CD4-positive, alpha-beta T cell (primary cell): ENCODE results near the gene PRDX6. TPM values are rescaled to one million over a fixed set of nuclear protein-coding genes. Genes with fewer than 3 reads are reported as not detected.
A peak's percentile ranks its signal among the peaks of the same experiment; 100 is the strongest.

Source experiments
- ATAC-seq: fragments of 200-7000 bp; cut with Tn5 transposase; one replicate; pipeline ENCODE4 v1.10.0; 2022; ENCODE audit warnings: mild to moderate bottlenecking; ENCODE audit not compliant: poor library complexity
- CTCF ChIA-PET: fragments of 350-600 bp; sonication (Branson Sonifier 250); formaldehyde crosslinking; loops from one replicate; lab custom pipeline; 2021; ENCODE audit warnings: antibody characterized with exemption, inconsistent platforms; lab: Charles Lee
- POLR2A ChIA-PET: fragments of 350-600 bp; sonication (Branson Sonifier 250); formaldehyde crosslinking; loops from one replicate; lab custom pipeline; 2021; ENCODE audit warnings: antibody characterized with exemption, inconsistent platforms; lab: Charles Lee
- DNase-seq, 14 experiments: peaks; one replicate each; pipeline ENCODE4 v3.0.0-alpha.2; 2013 to 2020; ENCODE audit warnings: mixed read lengths in 2 of 14
- H3K27ac ChIP-seq, 2 donors: one replicate each; pipeline versions ENCODE4 v1.5.1 to v1.7.0; 2013; ENCODE audit warnings: low read length in 2 of 2, low read depth in 1 of 2, mild to moderate bottlenecking in 1 of 2
- H3K27me3 ChIP-seq, 2 experiments: 1 replicate in 1 of 2; 2 replicates in 1 of 2; pipeline versions ENCODE4 v1.6.1 to v1.7.0; 2013; ENCODE audit warnings: low read length in 2 of 2, control low read depth in 1 of 2, mild to moderate bottlenecking in 1 of 2, moderate library complexity in 1 of 2; ENCODE audit not compliant: insufficient read depth in 2 of 2, control insufficient read depth in 1 of 2
- H3K36me3 ChIP-seq: one replicate; pipeline ENCODE4 v1.6.1; 2013; ENCODE audit warnings: low read length, control low read depth; ENCODE audit not compliant: insufficient read depth
- H3K4me1 ChIP-seq: one replicate; pipeline ENCODE4 v1.6.1; 2013; ENCODE audit warnings: low read length, control low read depth; ENCODE audit not compliant: insufficient read depth
- H3K4me3 ChIP-seq: one replicate; pipeline ENCODE4 v1.5.1; 2013; ENCODE audit warnings: mild to moderate bottlenecking, low read length, moderate library complexity
- H3K9me3 ChIP-seq, 2 experiments: 1 replicate in 1 of 2; 2 replicates in 1 of 2; pipeline versions ENCODE4 v1.6.1 to v1.7.0; 2013; ENCODE audit warnings: low read length in 2 of 2, mild to moderate bottlenecking in 2 of 2, control low read depth in 1 of 2, moderate library complexity in 1 of 2; ENCODE audit not compliant: control insufficient read depth in 1 of 2, insufficient read depth in 1 of 2
- H3K27ac Mint-ChIP-seq: one replicate; pipeline ENCODE4 v1.8.0; 2020; ENCODE audit warnings: mixed read lengths
- H3K27me3 Mint-ChIP-seq: one replicate; pipeline ENCODE4 v1.8.0; 2021; ENCODE audit warnings: mixed read lengths
- H3K36me3 Mint-ChIP-seq: one replicate; pipeline ENCODE4 v1.8.0; 2021; ENCODE audit warnings: low read depth, mixed read lengths
- H3K4me1 Mint-ChIP-seq: one replicate; pipeline ENCODE4 v1.8.0; 2021; ENCODE audit warnings: low read depth, mixed read lengths
- H3K4me3 Mint-ChIP-seq: one replicate; pipeline ENCODE4 v1.8.0; 2020; ENCODE audit warnings: mild to moderate bottlenecking, mixed read lengths
- H3K9me3 Mint-ChIP-seq: one replicate; pipeline ENCODE4 v1.8.0; 2020; ENCODE audit warnings: mixed read lengths
- intact Hi-C, 2 experiments: fragments of 100-400 bp; cut with DNase I in 1 of 2; cut with micrococcal nuclease in 1 of 2; formaldehyde crosslinking; loops; one replicate each; pipeline versions ENCODE4 v1.15.1 to v1.9.0; 2023 to 2025; cut with DNase I, micrococcal nuclease
- total RNA-seq, 174 experiments: library from RNA in 2 of 174; stranded (reverse) in 2 of 174; gene quantifications; one replicate each; pipeline ENCODE4 v1.2.3 and lab custom pipeline; 2021 to 2026
- TF ChIP-seq, protein P1 (sequence below): fragments of 200-600 bp; IDR thresholded peaks from one replicate; pipeline ENCODE4 v1.8.0; 2022; ENCODE audit warnings: antibody characterized with exemption, mild to moderate bottlenecking

The PRDX6 gene
- total RNA-seq, 2 experiments from 2014 or later, result 101 to 102 TPM

DNA sequence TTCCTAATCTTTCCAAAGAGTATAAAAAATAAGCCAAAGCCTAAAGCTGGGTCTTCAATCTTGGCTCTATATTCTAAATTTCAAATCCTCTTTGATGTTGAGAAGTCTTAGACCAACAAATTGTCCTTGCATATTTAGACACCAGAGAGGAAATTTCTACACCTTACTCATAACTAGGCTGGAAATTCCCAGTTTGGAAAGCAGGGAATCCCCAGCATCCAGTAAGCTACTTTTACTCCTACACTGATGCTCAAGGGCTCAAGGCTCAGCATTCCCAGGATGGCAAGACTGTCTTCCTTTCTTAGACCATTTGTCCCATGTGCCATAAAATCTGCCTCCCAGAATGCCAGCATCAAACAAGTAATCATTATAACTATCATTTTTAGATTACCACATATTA lies 28.3 kb downstream of the PRDX6 start:
- Mint-ChIP-seq H3K4me1 (no peaks in the 10 kb centered on the region), H3K27ac (no peak overlapping the region), H3K4me3 (no peak overlapping the region), H3K27me3 (no peaks in the 10 kb centered on the region), H3K9me3 (no peaks in the 10 kb centered on the region), H3K36me3 (no peaks in the 10 kb centered on the region)
- DNase-seq, result no peak
- intact Hi-C loops, result no loop called here
- no peaks in the 10 kb centered on the region for H3K27me3 ChIP-seq
- no peaks in the 10 kb centered on the region for H3K4me1 ChIP-seq
- TF ChIP-seq, protein P1, sequence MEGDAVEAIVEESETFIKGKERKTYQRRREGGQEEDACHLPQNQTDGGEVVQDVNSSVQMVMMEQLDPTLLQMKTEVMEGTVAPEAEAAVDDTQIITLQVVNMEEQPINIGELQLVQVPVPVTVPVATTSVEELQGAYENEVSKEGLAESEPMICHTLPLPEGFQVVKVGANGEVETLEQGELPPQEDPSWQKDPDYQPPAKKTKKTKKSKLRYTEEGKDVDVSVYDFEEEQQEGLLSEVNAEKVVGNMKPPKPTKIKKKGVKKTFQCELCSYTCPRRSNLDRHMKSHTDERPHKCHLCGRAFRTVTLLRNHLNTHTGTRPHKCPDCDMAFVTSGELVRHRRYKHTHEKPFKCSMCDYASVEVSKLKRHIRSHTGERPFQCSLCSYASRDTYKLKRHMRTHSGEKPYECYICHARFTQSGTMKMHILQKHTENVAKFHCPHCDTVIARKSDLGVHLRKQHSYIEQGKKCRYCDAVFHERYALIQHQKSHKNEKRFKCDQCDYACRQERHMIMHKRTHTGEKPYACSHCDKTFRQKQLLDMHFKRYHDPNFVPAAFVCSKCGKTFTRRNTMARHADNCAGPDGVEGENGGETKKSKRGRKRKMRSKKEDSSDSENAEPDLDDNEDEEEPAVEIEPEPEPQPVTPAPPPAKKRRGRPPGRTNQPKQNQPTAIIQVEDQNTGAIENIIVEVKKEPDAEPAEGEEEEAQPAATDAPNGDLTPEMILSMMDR, result no peak
- no peak overlapping the region for H3K4me3 ChIP-seq
- H3K27ac ChIP-seq, result no peak overlapping the region
- ATAC-seq, result no peak
- CTCF ChIA-PET, result no interaction called here
- POLR2A ChIA-PET, result no interaction called here
- no peaks in the 10 kb centered on the region for H3K9me3 ChIP-seq
- no peaks in the 10 kb centered on the region for H3K36me3 ChIP-seq

DNA sequence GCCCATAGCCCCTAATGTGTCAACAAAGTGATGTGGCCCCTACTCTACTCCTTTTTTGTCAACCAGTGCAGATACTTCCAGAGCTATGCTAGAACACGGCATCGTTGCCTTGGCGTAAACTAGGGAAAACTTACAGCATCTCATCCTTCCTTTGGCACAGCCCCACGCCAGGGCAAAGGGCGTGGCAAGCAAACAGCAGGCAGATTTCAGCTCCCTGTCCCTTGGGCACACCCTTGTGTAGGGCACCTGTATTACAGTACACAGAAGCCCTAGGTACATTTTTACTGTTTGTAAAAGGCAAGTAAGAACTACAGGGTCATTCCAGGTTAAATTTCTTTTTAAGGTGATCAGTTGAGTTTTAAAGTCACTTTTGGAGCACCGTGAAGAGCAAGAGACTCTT lies 29.3 kb downstream of the PRDX6 start:
- no peak overlapping the region for H3K4me3 ChIP-seq
- no peaks in the 10 kb centered on the region for H3K9me3 ChIP-seq
- H3K36me3 ChIP-seq, result no peaks in the 10 kb centered on the region
- H3K27me3 Mint-ChIP-seq, result no peaks in the 10 kb centered on the region
- H3K27me3 ChIP-seq, result no peaks in the 10 kb centered on the region
- H3K4me1 Mint-ChIP-seq, result no peaks in the 10 kb centered on the region
- no peak overlapping the region for H3K27ac Mint-ChIP-seq
- ATAC-seq (no peak), DNase-seq (peak in 2 of 14 experiments; percentile 7 to 13)
- no peak overlapping the region for H3K27ac ChIP-seq
- intact Hi-C loops, result no loop called here
- no peak overlapping the region for H3K4me3 Mint-ChIP-seq
- no peaks in the 10 kb centered on the region for H3K36me3 Mint-ChIP-seq
- no peaks in the 10 kb centered on the region for H3K9me3 Mint-ChIP-seq
- CTCF ChIA-PET, result no interaction called here
- POLR2A ChIA-PET, result no interaction called here
- no peaks in the 10 kb centered on the region for H3K4me1 ChIP-seq
- TF ChIP-seq, protein P1, result no peak

DNA sequence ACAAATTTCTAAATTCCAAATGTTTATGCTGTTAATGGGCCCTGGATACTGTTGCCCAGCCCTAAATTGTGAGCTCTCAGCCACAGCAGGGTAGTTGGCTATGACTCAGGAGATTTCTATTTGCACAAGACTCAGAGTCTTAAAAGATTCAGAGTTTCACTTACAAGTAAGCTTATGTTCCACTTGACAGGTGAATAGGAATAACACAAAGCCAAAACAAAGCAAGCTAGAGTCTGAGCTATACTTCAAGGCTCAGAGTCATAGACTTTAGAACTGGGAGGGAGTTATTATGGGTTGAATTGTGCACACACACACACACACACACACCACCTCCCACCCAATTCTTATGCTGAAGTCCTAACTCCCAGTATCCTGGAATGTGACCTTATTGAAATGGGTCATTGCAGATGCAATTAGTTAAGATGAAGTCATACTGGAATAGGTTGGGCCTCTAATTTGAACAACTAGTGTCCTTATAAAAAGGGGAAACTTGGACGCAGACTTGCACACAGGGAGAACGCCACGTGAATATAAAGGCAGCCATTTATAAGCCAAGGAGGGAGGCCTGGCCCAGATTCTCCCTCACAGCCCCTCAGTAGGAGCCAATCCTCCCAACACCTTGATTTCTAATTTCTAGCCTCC lies 30.2 kb downstream of the PRDX6 start:
- Histone ChIP-seq H3K4me1 (no peaks in the 10 kb centered on the region), H3K9me3 (no peaks in the 10 kb centered on the region), H3K27me3 (no peaks in the 10 kb centered on the region), H3K4me3 (no peak overlapping the region), H3K36me3 (no peaks in the 10 kb centered on the region), H3K27ac (no peak overlapping the region)
- ChIA-PET CTCF (no interaction called here), POLR2A (no interaction called here)
- intact Hi-C loops, result no loop called here
- H3K27ac Mint-ChIP-seq, result no peak overlapping the region
- H3K36me3 Mint-ChIP-seq, result no peaks in the 10 kb centered on the region
- ATAC-seq (no peak), DNase-seq (no peak)
- no peak overlapping the region for H3K4me3 Mint-ChIP-seq
- TF ChIP-seq, protein P1, result no peak
- H3K4me1 Mint-ChIP-seq, result no peaks in the 10 kb centered on the region
- H3K9me3 Mint-ChIP-seq, result no peaks in the 10 kb centered on the region
- no peaks in the 10 kb centered on the region for H3K27me3 Mint-ChIP-seq
